ENCODE data around the gene KLK1. TPM values are rescaled to one million over a fixed set of nuclear protein-coding genes. Genes with fewer than 3 reads are reported as not detected.

Gene KLK1
- total RNA-seq, 1 donor from 2014 or later: not detected

Other genes starting within 250 kb of the KLK1 start
- gene SYT3, start 183.9 kb downstream of the KLK1 start, total RNA-seq: 0.40 TPM in 1 of 2 replicates, not detected in the other
- 0.40 TPM in 1 of 2 replicates, not detected in the other for gene C19orf81, start 174.3 kb downstream of the KLK1 start, total RNA-seq
- 0.17 and 0.65 TPM in 2 replicates for gene SHANK1, start 104.0 kb downstream of the KLK1 start, total RNA-seq
- gene CLEC11A, start 100.4 kb downstream of the KLK1 start, total RNA-seq: 0.15 and 0.52 TPM in 2 replicates
- not detected in 2 replicates for gene GPR32, start 53.3 kb downstream of the KLK1 start, total RNA-seq
- gene ACP4, start 33.4 kb downstream of the KLK1 start, total RNA-seq: not detected in 2 replicates
- not detected in 2 replicates for gene KLK15, start 9.8 kb upstream of the KLK1 start, total RNA-seq
- not detected in 2 replicates for gene KLK3, start 31.1 kb upstream of the KLK1 start, total RNA-seq
- not detected in 2 replicates for gene KLK2, start 49.7 kb upstream of the KLK1 start, total RNA-seq
- not detected in 2 replicates for gene KLK4, start 87.6 kb upstream of the KLK1 start, total RNA-seq
- 1.3 and 20.7 TPM in 2 replicates for gene KLK5, start 129.3 kb upstream of the KLK1 start, total RNA-seq
- gene KLK6, start 145.8 kb upstream of the KLK1 start, total RNA-seq: 1.0 and 16.8 TPM in 2 replicates
- 0.30 and 10.8 TPM in 2 replicates for gene KLK7, start 160.1 kb upstream of the KLK1 start, total RNA-seq
- gene KLK8, start 177.8 kb upstream of the KLK1 start, total RNA-seq: 5.4 TPM in 1 of 2 replicates, not detected in the other
- 0.60 and 17.4 TPM in 2 replicates for gene KLK10, start 195.9 kb upstream of the KLK1 start, total RNA-seq
- not detected in 2 replicates for gene KLK11, start 202.8 kb upstream of the KLK1 start, total RNA-seq
- not detected in 2 replicates for gene KLK12, start 211.2 kb upstream of the KLK1 start, total RNA-seq
- not detected in 2 replicates for gene KLK13, start 241.3 kb upstream of the KLK1 start, total RNA-seq